ENCODE results near the gene PPM1A. TPM values are rescaled to one million over a fixed set of nuclear protein-coding genes. Genes with fewer than 3 reads are reported as not detected.

PPM1A gene
- total and polyA plus RNA-seq, 2 of the 13 experiments (the other 11 are each of a cell fraction or from before 2014, with no cell fraction given), result 23.3 to 29.8 TPM

- no peak for TF ChIP-seq ZFP41 (CRISPR knock-in tag; IDR thresholded peaks at IDR 0.05; ENCODE audit: borderline replicate concordance)
- TF ChIP-seq ZNF83 (CRISPR knock-in tag; IDR thresholded peaks at IDR 0.05; ENCODE audit: borderline replicate concordance), result no peak
- TF ChIP-seq ESRRA (CRISPR knock-in tag; IDR thresholded peaks at IDR 0.05; ENCODE audit: low read depth), result no peak
- 0 out of 2 replicates have a peak, but pooled peaks have one; percentile 18 for TF ChIP-seq GATAD2A (CRISPR knock-in tag; IDR thresholded peaks at IDR 0.05)
- TF ChIP-seq HNF1A (IDR thresholded peaks at IDR 0.05; ENCODE audit: low read depth), result peak; percentile 70
- TF ChIP-seq HNF1A (CRISPR knock-in tag; IDR thresholded peaks at IDR 0.05; ENCODE audit: borderline replicate concordance), result peak; percentile 75; the same call in 1 of the 2 replicates
- TF ChIP-seq GATA4 (IDR thresholded peaks at IDR 0.05; ENCODE audit: borderline replicate concordance, low read depth), result no peak
- peak; percentile 38; the same call in 1 of the 2 replicates for TF ChIP-seq SALL1 (CRISPR knock-in tag; IDR thresholded peaks at IDR 0.05)
- no peak for TF ChIP-seq SKI (IDR thresholded peaks at IDR 0.05; ENCODE audit: partially characterized antibody)
- no peak for TF ChIP-seq KLF13 (CRISPR knock-in tag; IDR thresholded peaks at IDR 0.05)
- no peak for TF ChIP-seq ZNF564 (CRISPR knock-in tag; IDR thresholded peaks at IDR 0.05)
- no peak for TF ChIP-seq STAT6 (CRISPR knock-in tag; IDR thresholded peaks at IDR 0.05; ENCODE audit: borderline replicate concordance)
- TF ChIP-seq RELA (CRISPR knock-in tag; IDR thresholded peaks at IDR 0.05), result no peak
- no peak for TF ChIP-seq ZNF143 (CRISPR knock-in tag; IDR thresholded peaks at IDR 0.05)
- TF ChIP-seq ZNF577 (CRISPR knock-in tag; IDR thresholded peaks at IDR 0.05; ENCODE audit: borderline replicate concordance, low read depth), result no peak
- no peak for TF ChIP-seq ASH2L (IDR thresholded peaks at IDR 0.05; ENCODE audit: insufficient read length, low read depth, low read length)
- TF ChIP-seq ZNF501 (CRISPR knock-in tag; IDR thresholded peaks at IDR 0.05), result peak; percentile 25; the same call in 1 of the 2 replicates
- no peak for TF ChIP-seq BORCS8-MEF2B (CRISPR knock-in tag; IDR thresholded peaks at IDR 0.05)
- no peak for TF ChIP-seq NFIC (IDR thresholded peaks at IDR 0.05; ENCODE audit: low read length)
These were observed 55.5 kb downstream of the PPM1A start (continued) for GRCh38 chr14:60304509-60304908.
